HG03558 (cell line): Measurements from ENCODE around the gene ADPRHL1.
A peak's percentile ranks its signal among the peaks of the same experiment; 100 is the strongest.

Experiments used
- ATAC-seq: cut with Tn5 transposase; IDR thresholded peaks from one replicate; pipeline ENCODE4 v1.9.1; 2021; ENCODE audit warnings: moderate number of reproducible peaks; ENCODE audit not compliant: unreplicated experiment; ENCODE audit errors: extremely low read depth

The ADPRHL1 gene

GRCh38 chr13:113452942-113453901 lies at the start of gene ADPRHL1:
Gene ADPRHL1 (minus strand): TSS chr13:113453488. CDS start chr13:113453437, 51 bp downstream.
- no peak for ATAC-seq

GRCh38 chr13:113502686-113503085 lies 49.4 kb upstream of the ADPRHL1 start:
- no peak for ATAC-seq

- no peak for ATAC-seq
Observed at GRCh38 chr13:113500530-113501265, 47.4 kb upstream of the ADPRHL1 start.

GRCh38 chr13:113499936-113500335 lies 46.6 kb upstream of the ADPRHL1 start:
- no peak for ATAC-seq

GRCh38 chr13:113498905-113499304 lies 45.6 kb upstream of the ADPRHL1 start:
- ATAC-seq = no peak

GRCh38 chr13:113497217-113497616 lies 43.9 kb upstream of the ADPRHL1 start:
- no peak for ATAC-seq

GRCh38 chr13:113495494-113496210 lies 42.4 kb upstream of the ADPRHL1 start:
- ATAC-seq = no peak

GRCh38 chr13:113493315-113493951 lies 40.1 kb upstream of the ADPRHL1 start:
- ATAC-seq = no peak

GRCh38 chr13:113491982-113492381 lies 38.7 kb upstream of the ADPRHL1 start:
- ATAC-seq = no peak

GRCh38 chr13:113491418-113491883 lies 38.2 kb upstream of the ADPRHL1 start:
- ATAC-seq = no peak

GRCh38 chr13:113490496-113491417 lies 37.5 kb upstream of the ADPRHL1 start, which contains the start of gene DCUN1D2:
Gene DCUN1D2 (minus strand): TSS chr13:113490711. CDS start chr13:113490669, 42 bp downstream.
- peak; percentile 52 for ATAC-seq

GRCh38 chr13:113489549-113490495 lies 36.5 kb upstream of the ADPRHL1 start:
- peak; percentile 6 for ATAC-seq

GRCh38 chr13:113489171-113489548 lies 35.9 kb upstream of the ADPRHL1 start:
- ATAC-seq = no peak

GRCh38 chr13:113488283-113488682 lies 35.0 kb upstream of the ADPRHL1 start:
- no peak for ATAC-seq

GRCh38 chr13:113486698-113487097 lies 33.4 kb upstream of the ADPRHL1 start:
- no peak for ATAC-seq

GRCh38 chr13:113485545-113485944 lies 32.3 kb upstream of the ADPRHL1 start:
- ATAC-seq = no peak

GRCh38 chr13:113483504-113484293 lies 30.4 kb upstream of the ADPRHL1 start:
- ATAC-seq = no peak
